ENCODE results near the gene ASXL1.

GRCh38 chr20:32460683-32461320 lies 102.7 kb downstream of the ASXL1 start:
- TF ChIP-seq POLR2A (IDR thresholded peaks at IDR 0.05), result no peak
- TF ChIP-seq, protein P1, sequence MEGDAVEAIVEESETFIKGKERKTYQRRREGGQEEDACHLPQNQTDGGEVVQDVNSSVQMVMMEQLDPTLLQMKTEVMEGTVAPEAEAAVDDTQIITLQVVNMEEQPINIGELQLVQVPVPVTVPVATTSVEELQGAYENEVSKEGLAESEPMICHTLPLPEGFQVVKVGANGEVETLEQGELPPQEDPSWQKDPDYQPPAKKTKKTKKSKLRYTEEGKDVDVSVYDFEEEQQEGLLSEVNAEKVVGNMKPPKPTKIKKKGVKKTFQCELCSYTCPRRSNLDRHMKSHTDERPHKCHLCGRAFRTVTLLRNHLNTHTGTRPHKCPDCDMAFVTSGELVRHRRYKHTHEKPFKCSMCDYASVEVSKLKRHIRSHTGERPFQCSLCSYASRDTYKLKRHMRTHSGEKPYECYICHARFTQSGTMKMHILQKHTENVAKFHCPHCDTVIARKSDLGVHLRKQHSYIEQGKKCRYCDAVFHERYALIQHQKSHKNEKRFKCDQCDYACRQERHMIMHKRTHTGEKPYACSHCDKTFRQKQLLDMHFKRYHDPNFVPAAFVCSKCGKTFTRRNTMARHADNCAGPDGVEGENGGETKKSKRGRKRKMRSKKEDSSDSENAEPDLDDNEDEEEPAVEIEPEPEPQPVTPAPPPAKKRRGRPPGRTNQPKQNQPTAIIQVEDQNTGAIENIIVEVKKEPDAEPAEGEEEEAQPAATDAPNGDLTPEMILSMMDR (IDR thresholded peaks at IDR 0.05 in 8 of 11, conservative IDR thresholded peaks at IDR 0.05 in 3 of 11), result no peak
- TF ChIP-seq POLR2AphosphoS5 (IDR thresholded peaks at IDR 0.05), result peak in 1 of 3 donors; percentile 17
